Keratinocyte (primary cell): Measurements from ENCODE around the gene CD47. TPM values are rescaled to one million over a fixed set of nuclear protein-coding genes. Genes with fewer than 3 reads are reported as not detected.

Experiments used
- DNase-seq: peaks from one replicate; pipeline ENCODE4 v3.0.0-alpha.2; 2011; ENCODE audit warnings: low read depth, missing footprints, low spot score
- FAIRE-seq: peaks from 2 replicates; lab custom pipeline; 2011; peaks lifted over from hg19 to GRCh38; lab: Jason Lieb, UNC
- H2AFZ ChIP-seq: 2 replicates; pipeline ENCODE4 v1.6.0; 2012; ENCODE audit warnings: low read length, control low read depth, inconsistent platforms; ENCODE audit not compliant: control insufficient read depth
- H3K27ac ChIP-seq: 2 replicates; pipeline ENCODE4 v1.5.1; 2011; ENCODE audit warnings: low read length; ENCODE audit not compliant: control insufficient read depth, insufficient read depth
- H3K27me3 ChIP-seq: 3 replicates; pipeline ENCODE4 v1.6.0; 2011; ENCODE audit warnings: low read length; ENCODE audit not compliant: control insufficient read depth, insufficient read depth; ENCODE audit errors: extremely low read depth
- H3K36me3 ChIP-seq, 2 experiments: 2 replicates in 1 of 2; 3 replicates in 1 of 2; pipeline ENCODE4 v1.5.1; 2011; ENCODE audit warnings: low read length in 2 of 2, mild to moderate bottlenecking in 1 of 2; ENCODE audit not compliant: control insufficient read depth in 2 of 2, insufficient read depth in 2 of 2; ENCODE audit errors: extremely low read depth in 1 of 2
- H3K4me1 ChIP-seq: 3 replicates; pipeline ENCODE4 v1.5.1; 2011; ENCODE audit warnings: low read length; ENCODE audit not compliant: control insufficient read depth, insufficient read depth; ENCODE audit errors: extremely low read depth
- H3K4me2 ChIP-seq: 3 replicates; pipeline ENCODE4 v1.6.0; 2011; ENCODE audit warnings: low read depth, low read length; ENCODE audit not compliant: control insufficient read depth, insufficient read depth; ENCODE audit errors: extremely low read depth
- H3K4me3 ChIP-seq, 3 experiments: fragments of 200-600 bp in 1 of 3; sonication (generic) in 1 of 3; 2 replicates in 2 of 3; 3 replicates in 1 of 3; pipeline ENCODE4 v1.5.1; 2011 to 2016; ENCODE audit warnings: low read length in 3 of 3, mild to moderate bottlenecking in 3 of 3, control low read depth in 2 of 3, inconsistent platforms in 1 of 3, low read depth in 1 of 3, mixed read lengths in 1 of 3, mixed run types in 1 of 3, moderate library complexity in 1 of 3; ENCODE audit not compliant: control insufficient read depth in 2 of 3, insufficient read depth in 2 of 3; ENCODE audit errors: extremely low read depth in 1 of 3
- H3K79me2 ChIP-seq: 2 replicates; pipeline ENCODE4 v1.6.0; 2012; ENCODE audit warnings: low read length; ENCODE audit not compliant: control insufficient read depth, insufficient read depth
- H3K9ac ChIP-seq: 3 replicates; pipeline ENCODE4 v1.6.0; 2011; ENCODE audit warnings: low read length; ENCODE audit not compliant: control insufficient read depth, insufficient read depth; ENCODE audit errors: extremely low read depth
- H3K9me1 ChIP-seq: 3 replicates; pipeline ENCODE4 v1.6.0; 2011; ENCODE audit warnings: low read length; ENCODE audit not compliant: control insufficient read depth, insufficient read depth; ENCODE audit errors: extremely low read depth
- H3K9me3 ChIP-seq: 2 replicates; pipeline ENCODE4 v1.5.1; 2012; ENCODE audit warnings: low read depth, low read length; ENCODE audit not compliant: control insufficient read depth
- H4K20me1 ChIP-seq: 3 replicates; pipeline ENCODE4 v1.6.0; 2011; ENCODE audit warnings: low read length; ENCODE audit not compliant: control insufficient read depth, insufficient read depth; ENCODE audit errors: extremely low read depth
- EZH2 ChIP-seq: IDR thresholded peaks from one replicate; pipeline ENCODE4 v1.6.1; 2012; ENCODE audit warnings: inconsistent platforms, mild to moderate bottlenecking, low read length, moderate library complexity
- dilution Hi-C: fragments of 300-500 bp; cut with MboI; formaldehyde crosslinking; loops from one replicate; pipeline ENCODE4 v1.7.0; 2020; ENCODE audit warnings: low sequenced_read_pairs; ENCODE audit not compliant: extremely low pct_ligation_motif_present
- polyA plus RNA-seq, 5 experiments: library from polyadenylated mRNA; depleted of rRNA in 3 of 5; stranded (reverse) in 3 of 5; stranded (forward) in 1 of 5; unstranded in 1 of 5; fragments of >200 nt; gene quantifications; 1 replicate in 1 of 5; 2 replicates in 3 of 5; 3 replicates in 1 of 5; pipeline versions ENCODE4 v1.2.1 to v1.2.3, GENCODE V29; 2011 to 2012; ENCODE audit warnings: missing spikeins in 2 of 5, low read depth in 1 of 5, low replicate concordance in 1 of 5
- TF ChIP-seq, protein P1 (sequence below), 3 experiments: IDR thresholded peaks in 1 of 3; conservative IDR thresholded peaks in 1 of 3; optimal IDR thresholded peaks in 1 of 3; 2 replicates in 2 of 3; 3 replicates in 1 of 3; pipeline versions ENCODE3 to v1.5.1; 2011; ENCODE audit warnings: low read length in 3 of 3, mild to moderate bottlenecking in 3 of 3, moderate library complexity in 2 of 3, control low read depth in 1 of 3, inconsistent platforms in 1 of 3; ENCODE audit not compliant: insufficient read depth in 2 of 3; ENCODE audit errors: extremely low read depth in 1 of 3

CD47 gene
- polyA plus RNA-seq, 1 donor (not counting 4 experiments of a cell fraction or from before 2014, with no cell fraction given): 96.5 TPM

DNA sequence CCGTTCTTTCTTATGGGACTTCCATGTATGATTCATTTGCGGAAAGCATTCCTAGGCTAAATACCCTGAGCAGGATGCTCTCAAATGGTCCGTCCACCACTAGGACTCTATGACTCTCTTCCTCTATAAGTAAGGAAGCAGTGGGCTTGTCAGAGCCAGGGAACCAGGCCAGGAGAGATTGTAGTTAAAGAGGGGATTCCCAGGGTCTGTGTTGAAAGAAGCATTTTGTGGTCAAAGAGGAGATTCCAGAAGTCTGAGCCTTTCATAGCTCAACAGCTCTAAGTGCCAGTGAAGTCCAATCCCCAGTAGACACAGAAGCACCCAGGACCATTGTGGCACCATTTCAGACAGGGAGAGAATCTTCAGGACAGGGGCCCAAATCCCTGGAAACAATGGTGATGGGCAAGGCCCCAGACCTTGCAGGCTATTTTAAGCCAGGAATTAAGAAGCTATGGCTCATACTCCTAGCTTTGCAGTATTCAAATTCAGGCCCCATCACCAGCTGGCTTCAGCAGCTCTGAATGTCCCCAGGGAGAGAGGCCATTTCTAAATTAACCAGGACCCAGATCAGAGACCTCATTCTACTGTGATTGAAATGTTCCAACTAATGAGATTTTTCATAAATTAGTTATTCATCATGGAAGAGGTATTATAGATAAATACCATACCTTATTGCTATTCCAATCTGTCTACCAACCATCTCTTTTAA lies 81.7 kb downstream of the CD47 start:
- H3K4me3 ChIP-seq: no peak overlapping the region
- no peaks in the 10 kb centered on the region for H3K79me2 ChIP-seq
- no peaks in the 10 kb centered on the region for H4K20me1 ChIP-seq
- no peaks in the 10 kb centered on the region for H3K9me3 ChIP-seq
- DNase-seq (no peak), FAIRE-seq (no peak)
- TF ChIP-seq, protein P1, sequence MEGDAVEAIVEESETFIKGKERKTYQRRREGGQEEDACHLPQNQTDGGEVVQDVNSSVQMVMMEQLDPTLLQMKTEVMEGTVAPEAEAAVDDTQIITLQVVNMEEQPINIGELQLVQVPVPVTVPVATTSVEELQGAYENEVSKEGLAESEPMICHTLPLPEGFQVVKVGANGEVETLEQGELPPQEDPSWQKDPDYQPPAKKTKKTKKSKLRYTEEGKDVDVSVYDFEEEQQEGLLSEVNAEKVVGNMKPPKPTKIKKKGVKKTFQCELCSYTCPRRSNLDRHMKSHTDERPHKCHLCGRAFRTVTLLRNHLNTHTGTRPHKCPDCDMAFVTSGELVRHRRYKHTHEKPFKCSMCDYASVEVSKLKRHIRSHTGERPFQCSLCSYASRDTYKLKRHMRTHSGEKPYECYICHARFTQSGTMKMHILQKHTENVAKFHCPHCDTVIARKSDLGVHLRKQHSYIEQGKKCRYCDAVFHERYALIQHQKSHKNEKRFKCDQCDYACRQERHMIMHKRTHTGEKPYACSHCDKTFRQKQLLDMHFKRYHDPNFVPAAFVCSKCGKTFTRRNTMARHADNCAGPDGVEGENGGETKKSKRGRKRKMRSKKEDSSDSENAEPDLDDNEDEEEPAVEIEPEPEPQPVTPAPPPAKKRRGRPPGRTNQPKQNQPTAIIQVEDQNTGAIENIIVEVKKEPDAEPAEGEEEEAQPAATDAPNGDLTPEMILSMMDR (optimal IDR thresholded peaks at IDR 0.05 in 1 of 3, IDR thresholded peaks at IDR 0.05 in 1 of 3, conservative IDR thresholded peaks at IDR 0.05 in 1 of 3; ENCODE audit: extremely low read depth in 1 of 3, insufficient read depth in 2 of 3, low read length in 3 of 3): no peak
- TF ChIP-seq EZH2: no peak
- no peak overlapping the region for H2AFZ ChIP-seq
- H3K4me1 ChIP-seq: peaks cover 13% of the 10 kb centered on the region
- dilution Hi-C loops: no loop called here
- H3K9me1 ChIP-seq: no peaks in the 10 kb centered on the region
- H3K27ac ChIP-seq: no peak overlapping the region
- H3K9ac ChIP-seq: no peak overlapping the region
- H3K4me2 ChIP-seq: no peak overlapping the region
- no peaks in the 10 kb centered on the region for H3K36me3 ChIP-seq
- no peaks in the 10 kb centered on the region for H3K27me3 ChIP-seq

DNA sequence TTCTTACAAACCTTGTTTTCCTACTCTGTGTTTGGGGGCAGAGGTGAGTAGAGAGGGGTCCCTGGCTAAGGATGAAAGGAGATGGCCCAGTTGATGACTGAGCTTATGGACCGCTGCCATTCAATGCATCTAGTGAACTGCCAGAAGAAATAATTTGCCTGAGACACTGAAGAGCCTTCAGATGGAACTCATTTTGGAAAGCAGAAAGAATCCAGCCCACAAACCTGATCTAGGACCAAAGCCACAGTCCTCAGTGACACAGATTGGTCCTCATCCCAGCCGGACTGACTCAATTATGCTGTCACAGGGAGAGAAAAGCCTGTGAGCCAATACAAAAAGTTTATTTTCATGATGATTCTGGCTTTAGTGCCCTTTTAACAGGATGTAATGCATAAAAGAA lies 82.7 kb downstream of the CD47 start:
- no peak overlapping the region for H3K27ac ChIP-seq
- DNase-seq: no peak
- no peaks in the 10 kb centered on the region for H3K9me3 ChIP-seq
- no peak overlapping the region for H3K4me3 ChIP-seq
- H3K4me1 ChIP-seq: peaks cover 13% of the 10 kb centered on the region
- no peaks in the 10 kb centered on the region for H3K27me3 ChIP-seq
- H3K79me2 ChIP-seq: no peaks in the 10 kb centered on the region
- no peaks in the 10 kb centered on the region for H3K9me1 ChIP-seq
- dilution Hi-C loops: no loop called here
- H3K4me2 ChIP-seq: no peak overlapping the region
- no peaks in the 10 kb centered on the region for H3K36me3 ChIP-seq
- H3K9ac ChIP-seq: no peak overlapping the region
- H2AFZ ChIP-seq: no peak overlapping the region
- no peaks in the 10 kb centered on the region for H4K20me1 ChIP-seq
- TF ChIP-seq EZH2: no peak
- TF ChIP-seq, protein P1 (optimal IDR thresholded peaks at IDR 0.05 in 1 of 3, IDR thresholded peaks at IDR 0.05 in 1 of 3, conservative IDR thresholded peaks at IDR 0.05 in 1 of 3; ENCODE audit: extremely low read depth in 1 of 3, insufficient read depth in 2 of 3, low read length in 3 of 3): no peak
- no peak for FAIRE-seq
